ENCODE measurements around the gene TGFB1I1.
A peak's percentile ranks its signal among the peaks of the same experiment; 100 is the strongest.

The TGFB1I1 gene

GRCh38 chr16:31455601-31456314 is 16.2 kb upstream of the TGFB1I1 start:
- H3K4me1 ChIP-seq (ENCODE audit: control insufficient read depth, insufficient read depth, low read length) = peaks cover 23% of the 10 kb centered on the region
- no peak overlapping the region for H3K9ac ChIP-seq (ENCODE audit: low read depth, low read length)
- H3K4me3 ChIP-seq (ENCODE audit: low read depth, low read length) = no peak overlapping the region
- no peaks in the 10 kb centered on the region for H3K36me3 ChIP-seq (ENCODE audit: control insufficient read depth, insufficient read depth, low read length)
- no peaks in the 10 kb centered on the region for H3K9me3 ChIP-seq (ENCODE audit: control insufficient read depth, insufficient read depth, low read length)
- no peaks in the 10 kb centered on the region for H3K27me3 ChIP-seq (ENCODE audit: control insufficient read depth, insufficient read depth, low read length)

DNA sequence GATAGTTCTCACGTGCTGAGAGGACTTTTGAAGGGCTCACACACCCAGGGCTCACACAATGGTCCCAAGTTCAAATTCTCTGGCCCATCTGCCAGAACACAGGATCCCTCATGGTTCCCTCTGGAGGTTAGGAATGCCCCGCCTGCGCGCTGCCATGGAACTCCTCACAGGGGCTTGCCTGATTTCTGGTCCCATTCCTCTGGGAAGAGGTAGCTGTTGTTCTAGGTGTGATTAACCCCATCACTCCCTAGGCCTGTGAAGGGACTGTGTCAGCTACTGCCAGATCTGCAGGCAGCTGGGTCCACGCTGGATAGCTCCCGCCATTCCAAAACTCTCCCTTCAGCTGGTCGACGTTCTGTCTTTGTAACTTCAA is 15.0 kb upstream of the TGFB1I1 start:
- peaks cover 21% of the 10 kb centered on the region for H3K4me1 ChIP-seq (ENCODE audit: control insufficient read depth, insufficient read depth, low read length)

GRCh38 chr16:31458073-31458843 is 13.7 kb upstream of the TGFB1I1 start:
- Histone ChIP-seq H3K4me3 (ENCODE audit: low read depth, low read length) (peak overlapping the region; percentile 85), H3K9ac (ENCODE audit: low read depth, low read length) (peak overlapping the region; percentile 76), H3K9me3 (ENCODE audit: control insufficient read depth, insufficient read depth, low read length) (no peaks in the 10 kb centered on the region), H3K27me3 (ENCODE audit: control insufficient read depth, insufficient read depth, low read length) (no peaks in the 10 kb centered on the region), H3K36me3 (ENCODE audit: control insufficient read depth, insufficient read depth, low read length) (no peaks in the 10 kb centered on the region), H3K4me1 (ENCODE audit: control insufficient read depth, insufficient read depth, low read length) (peaks cover 16% of the 10 kb centered on the region)

More for the DNA sequence above, 15.0 kb upstream of the TGFB1I1 start:
- H3K9me3 ChIP-seq (ENCODE audit: control insufficient read depth, insufficient read depth, low read length) = no peaks in the 10 kb centered on the region
- H3K4me3 ChIP-seq (ENCODE audit: low read depth, low read length) = no peak overlapping the region
- no peak overlapping the region for H3K9ac ChIP-seq (ENCODE audit: low read depth, low read length)
- H3K27me3 ChIP-seq (ENCODE audit: control insufficient read depth, insufficient read depth, low read length) = no peaks in the 10 kb centered on the region
- no peaks in the 10 kb centered on the region for H3K36me3 ChIP-seq (ENCODE audit: control insufficient read depth, insufficient read depth, low read length)

- peak within 1 kb of the TSS; percentile 85 for H3K4me3 ChIP-seq (ENCODE audit: low read depth, low read length)
- no peaks in the 10 kb centered on the region for H3K27me3 ChIP-seq (ENCODE audit: control insufficient read depth, insufficient read depth, low read length)
- no peaks in the 10 kb centered on the region for H3K36me3 ChIP-seq (ENCODE audit: control insufficient read depth, insufficient read depth, low read length)
- H3K4me1 ChIP-seq (ENCODE audit: control insufficient read depth, insufficient read depth, low read length) = peaks cover 10% of the 10 kb centered on the region
- no peaks in the 10 kb centered on the region for H3K9me3 ChIP-seq (ENCODE audit: control insufficient read depth, insufficient read depth, low read length)
- peak within 1 kb of the TSS; percentile 98 for H3K9ac ChIP-seq (ENCODE audit: low read depth, low read length)
These were observed 12.9 kb upstream of the TGFB1I1 start, which contains the start of gene ARMC5 for GRCh38 chr16:31458844-31459686. TSS of gene ARMC5 (plus strand) at chr16:31459501. CDS start at chr16:31459525, 24 bp downstream.

DNA sequence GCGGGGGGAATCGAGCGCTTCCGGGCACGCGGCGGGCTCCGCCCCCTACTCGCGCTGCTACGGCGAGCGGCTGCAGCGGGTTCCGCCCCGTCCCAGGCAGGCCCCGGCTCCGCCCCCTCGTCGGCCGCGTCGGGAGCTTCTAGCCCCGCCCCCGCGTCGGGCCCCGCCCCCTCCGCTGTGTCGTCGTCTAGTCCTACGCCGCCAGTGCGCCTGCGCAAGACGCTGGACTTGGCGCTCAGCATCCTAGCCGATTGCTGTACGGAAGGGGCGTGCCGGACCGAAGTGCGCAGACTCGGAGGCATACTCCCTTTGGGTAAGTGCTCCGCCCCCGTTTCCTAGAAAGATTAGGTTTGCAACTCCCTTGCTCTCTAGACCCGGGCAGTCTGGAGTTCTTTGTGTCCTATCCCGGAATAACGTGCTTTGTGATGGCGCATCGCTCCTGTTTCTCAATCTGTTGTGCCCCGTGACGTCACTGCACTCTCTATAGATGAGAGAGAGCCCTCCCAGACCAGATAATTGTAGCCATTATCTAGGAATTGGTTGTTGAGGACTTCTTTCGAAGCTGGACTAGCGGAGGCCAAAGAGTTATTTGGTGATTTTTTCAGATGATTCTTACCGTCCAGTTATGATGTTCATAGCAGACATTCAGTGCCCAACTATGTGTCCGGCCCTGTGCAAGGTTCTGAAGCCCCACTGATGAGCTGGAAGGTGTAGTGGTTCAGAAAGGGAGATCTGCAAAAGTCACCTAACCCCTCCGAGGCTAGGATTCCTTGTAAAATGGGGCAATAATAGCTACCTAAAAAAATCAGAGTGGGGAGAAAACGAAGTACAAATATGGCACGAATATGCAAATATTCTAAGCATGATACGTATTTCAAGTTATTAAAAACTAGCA is 12.0 kb upstream of the TGFB1I1 start:
- peaks cover 5% of the 10 kb centered on the region for H3K36me3 ChIP-seq (ENCODE audit: control insufficient read depth, insufficient read depth, low read length)
- peak overlapping the region; percentile 98 for H3K9ac ChIP-seq (ENCODE audit: low read depth, low read length)
- H3K27me3 ChIP-seq (ENCODE audit: control insufficient read depth, insufficient read depth, low read length) = no peaks in the 10 kb centered on the region
- peaks cover 10% of the 10 kb centered on the region for H3K4me1 ChIP-seq (ENCODE audit: control insufficient read depth, insufficient read depth, low read length)
- H3K9me3 ChIP-seq (ENCODE audit: control insufficient read depth, insufficient read depth, low read length) = no peaks in the 10 kb centered on the region
- peak overlapping the region; percentile 85 for H3K4me3 ChIP-seq (ENCODE audit: low read depth, low read length)

GRCh38 chr16:31460582-31461002 is 11.4 kb upstream of the TGFB1I1 start:
- H3K4me3 ChIP-seq (ENCODE audit: low read depth, low read length) = peak overlapping the region; percentile 71
- H3K27me3 ChIP-seq (ENCODE audit: control insufficient read depth, insufficient read depth, low read length) = no peaks in the 10 kb centered on the region
- peaks cover 7% of the 10 kb centered on the region for H3K36me3 ChIP-seq (ENCODE audit: control insufficient read depth, insufficient read depth, low read length)
- H3K9ac ChIP-seq (ENCODE audit: low read depth, low read length) = no peak overlapping the region
- peaks cover 6% of the 10 kb centered on the region for H3K4me1 ChIP-seq (ENCODE audit: control insufficient read depth, insufficient read depth, low read length)
- no peaks in the 10 kb centered on the region for H3K9me3 ChIP-seq (ENCODE audit: control insufficient read depth, insufficient read depth, low read length)

- H3K27me3 ChIP-seq (ENCODE audit: control insufficient read depth, insufficient read depth, low read length) = no peaks in the 10 kb centered on the region
- peaks cover 6% of the 10 kb centered on the region for H3K4me1 ChIP-seq (ENCODE audit: control insufficient read depth, insufficient read depth, low read length)
- H3K36me3 ChIP-seq (ENCODE audit: control insufficient read depth, insufficient read depth, low read length) = peaks cover 9% of the 10 kb centered on the region
- no peak overlapping the region for H3K9ac ChIP-seq (ENCODE audit: low read depth, low read length)
- H3K4me3 ChIP-seq (ENCODE audit: low read depth, low read length) = no peak overlapping the region
- H3K9me3 ChIP-seq (ENCODE audit: control insufficient read depth, insufficient read depth, low read length) = no peaks in the 10 kb centered on the region
These were observed 10.6 kb upstream of the TGFB1I1 start for GRCh38 chr16:31461201-31461920.

DNA sequence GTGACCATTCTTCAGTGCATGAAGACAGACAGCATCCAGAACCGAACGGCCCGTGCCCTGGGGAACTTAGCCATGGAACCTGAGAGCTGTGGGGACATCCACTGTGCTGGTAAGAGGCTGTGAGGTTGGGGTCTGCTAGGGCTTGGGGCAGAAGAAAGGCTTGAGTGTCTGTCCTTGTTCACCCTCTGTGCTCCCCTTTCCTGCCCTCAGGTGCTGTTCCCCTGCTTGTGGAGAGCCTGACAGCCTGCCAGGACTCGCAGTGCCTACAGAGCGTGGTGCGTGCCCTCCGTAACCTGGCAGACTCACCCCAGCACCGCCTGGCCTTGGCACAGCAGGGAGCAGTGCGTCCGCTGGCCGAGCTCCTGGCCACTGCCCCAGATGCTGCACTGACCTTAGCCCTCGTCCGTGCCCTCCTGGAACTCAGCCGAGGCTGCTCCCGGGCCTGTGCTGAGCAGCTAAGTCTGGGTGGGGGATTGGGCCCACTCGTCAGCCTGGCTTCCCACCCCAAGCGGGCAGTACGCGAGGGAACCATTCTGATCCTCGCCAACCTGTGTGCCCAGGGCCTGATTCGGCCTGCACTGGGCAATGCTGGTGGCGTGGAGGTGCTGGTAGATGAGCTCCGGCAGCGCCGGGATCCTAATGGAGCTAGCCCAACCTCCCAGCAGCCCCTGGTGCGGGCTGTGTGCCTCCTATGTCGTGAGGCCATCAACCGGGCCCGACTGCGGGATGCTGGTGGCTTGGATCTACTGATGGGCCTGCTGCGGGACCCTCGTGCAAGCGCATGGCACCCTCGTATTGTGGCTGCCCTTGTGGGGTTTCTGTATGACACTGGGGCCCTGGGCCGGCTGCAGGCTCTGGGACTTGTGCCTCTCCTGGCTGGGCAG is 9.8 kb upstream of the TGFB1I1 start:
- no peaks in the 10 kb centered on the region for H3K9me3 ChIP-seq (ENCODE audit: control insufficient read depth, insufficient read depth, low read length)
- H3K4me3 ChIP-seq (ENCODE audit: low read depth, low read length) = no peak overlapping the region
- peaks cover 9% of the 10 kb centered on the region for H3K36me3 ChIP-seq (ENCODE audit: control insufficient read depth, insufficient read depth, low read length)
- H3K27me3 ChIP-seq (ENCODE audit: control insufficient read depth, insufficient read depth, low read length) = no peaks in the 10 kb centered on the region
- H3K4me1 ChIP-seq (ENCODE audit: control insufficient read depth, insufficient read depth, low read length) = peaks cover 6% of the 10 kb centered on the region
- H3K9ac ChIP-seq (ENCODE audit: low read depth, low read length) = no peak overlapping the region

- Histone ChIP-seq H3K27me3 (ENCODE audit: control insufficient read depth, insufficient read depth, low read length) (no peaks in the 10 kb centered on the region), H3K36me3 (ENCODE audit: control insufficient read depth, insufficient read depth, low read length) (peaks cover 9% of the 10 kb centered on the region), H3K9ac (ENCODE audit: low read depth, low read length) (no peak overlapping the region), H3K9me3 (ENCODE audit: control insufficient read depth, insufficient read depth, low read length) (no peaks in the 10 kb centered on the region), H3K4me3 (ENCODE audit: low read depth, low read length) (no peak overlapping the region), H3K4me1 (ENCODE audit: control insufficient read depth, insufficient read depth, low read length) (peaks cover 6% of the 10 kb centered on the region)
These were observed 7.6 kb upstream of the TGFB1I1 start for GRCh38 chr16:31464348-31464769.

DNA sequence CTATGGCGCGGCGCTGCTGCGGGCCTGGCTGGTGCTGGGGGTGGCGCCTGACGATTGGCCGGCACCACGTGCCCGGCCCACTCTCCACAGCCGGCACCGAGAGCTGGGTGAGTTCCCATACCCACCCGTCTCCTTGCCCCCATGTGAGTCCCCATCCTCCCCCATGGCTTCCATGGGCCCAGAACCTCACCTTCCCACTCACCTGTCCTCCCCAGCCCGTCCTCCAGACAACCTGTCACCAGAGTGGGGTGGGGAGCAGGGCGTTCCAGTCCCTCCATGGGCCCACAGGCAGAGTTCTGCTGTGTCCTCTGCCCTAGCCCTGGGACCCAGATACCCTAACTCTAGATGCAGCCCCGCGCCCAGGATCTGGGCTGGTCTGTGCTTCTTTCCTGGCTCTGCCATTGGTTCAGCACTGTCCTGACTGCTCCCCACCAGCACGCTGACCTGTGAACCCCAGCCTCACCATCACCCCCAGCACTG is 7.1 kb upstream of the TGFB1I1 start:
- H3K9ac ChIP-seq (ENCODE audit: low read depth, low read length) = no peak overlapping the region
- peaks cover 6% of the 10 kb centered on the region for H3K4me1 ChIP-seq (ENCODE audit: control insufficient read depth, insufficient read depth, low read length)
- no peaks in the 10 kb centered on the region for H3K27me3 ChIP-seq (ENCODE audit: control insufficient read depth, insufficient read depth, low read length)
- H3K4me3 ChIP-seq (ENCODE audit: low read depth, low read length) = no peak overlapping the region
- no peaks in the 10 kb centered on the region for H3K9me3 ChIP-seq (ENCODE audit: control insufficient read depth, insufficient read depth, low read length)
- peaks cover 9% of the 10 kb centered on the region for H3K36me3 ChIP-seq (ENCODE audit: control insufficient read depth, insufficient read depth, low read length)

All from iPS-15b (cell line).